Measurements from ENCODE around the gene FBXL15.

DNA sequence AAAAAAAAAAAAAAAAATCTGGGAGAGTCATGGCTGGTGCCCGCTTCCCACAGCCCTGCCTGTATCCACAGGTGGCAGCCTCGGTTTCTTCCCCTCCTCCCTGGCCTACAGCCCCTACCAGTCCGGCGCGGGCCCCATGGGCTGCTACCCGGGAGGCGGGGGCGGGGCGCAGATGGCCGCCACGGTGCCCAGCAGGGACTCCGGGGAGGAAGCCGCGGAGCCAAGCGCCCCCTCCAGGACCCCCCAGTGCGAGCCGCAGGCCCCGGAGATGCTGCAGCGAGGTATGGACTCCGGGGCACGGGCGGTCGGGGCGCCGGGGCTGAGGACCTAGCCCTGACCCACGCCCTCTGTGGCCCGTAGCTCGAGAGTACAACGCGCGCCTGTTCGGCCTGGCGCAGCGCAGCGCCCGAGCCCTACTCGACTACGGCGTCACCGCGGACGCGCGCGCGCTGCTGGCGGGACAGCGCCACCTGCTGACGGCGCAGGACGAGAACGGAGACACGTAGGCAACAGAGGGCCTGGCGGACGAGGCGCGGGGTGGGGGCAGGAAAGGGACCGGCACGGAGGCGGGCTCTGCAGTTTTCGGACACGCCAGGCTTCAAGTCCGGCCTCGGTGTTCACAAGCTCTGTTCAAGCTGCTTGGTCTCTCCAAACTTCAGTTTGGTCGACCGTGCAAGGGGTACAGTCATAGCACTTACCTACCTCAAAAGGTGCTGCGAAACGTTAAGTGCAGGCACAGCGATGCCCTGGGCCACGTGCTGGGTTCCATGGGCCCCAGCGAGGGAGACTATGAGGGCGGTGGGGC, 21.2 kb upstream of the FBXL15 start:
- TF ChIP-seq, protein P1, sequence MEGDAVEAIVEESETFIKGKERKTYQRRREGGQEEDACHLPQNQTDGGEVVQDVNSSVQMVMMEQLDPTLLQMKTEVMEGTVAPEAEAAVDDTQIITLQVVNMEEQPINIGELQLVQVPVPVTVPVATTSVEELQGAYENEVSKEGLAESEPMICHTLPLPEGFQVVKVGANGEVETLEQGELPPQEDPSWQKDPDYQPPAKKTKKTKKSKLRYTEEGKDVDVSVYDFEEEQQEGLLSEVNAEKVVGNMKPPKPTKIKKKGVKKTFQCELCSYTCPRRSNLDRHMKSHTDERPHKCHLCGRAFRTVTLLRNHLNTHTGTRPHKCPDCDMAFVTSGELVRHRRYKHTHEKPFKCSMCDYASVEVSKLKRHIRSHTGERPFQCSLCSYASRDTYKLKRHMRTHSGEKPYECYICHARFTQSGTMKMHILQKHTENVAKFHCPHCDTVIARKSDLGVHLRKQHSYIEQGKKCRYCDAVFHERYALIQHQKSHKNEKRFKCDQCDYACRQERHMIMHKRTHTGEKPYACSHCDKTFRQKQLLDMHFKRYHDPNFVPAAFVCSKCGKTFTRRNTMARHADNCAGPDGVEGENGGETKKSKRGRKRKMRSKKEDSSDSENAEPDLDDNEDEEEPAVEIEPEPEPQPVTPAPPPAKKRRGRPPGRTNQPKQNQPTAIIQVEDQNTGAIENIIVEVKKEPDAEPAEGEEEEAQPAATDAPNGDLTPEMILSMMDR (IDR thresholded peaks at IDR 0.05 in 8 of 11, conservative IDR thresholded peaks at IDR 0.05 in 3 of 11) = peak; percentile 94 to 98 (median 97)
- peak; percentile 96 to 97 (median 97) for TF ChIP-seq POLR2AphosphoS5 (IDR thresholded peaks at IDR 0.05)
- no peak for TF ChIP-seq POLR2A (IDR thresholded peaks at IDR 0.05)
